H1 (cell line): ENCODE data around the gene RIN2. TPM values are rescaled to one million over a fixed set of nuclear protein-coding genes. Genes with fewer than 3 reads are reported as not detected.

ENCODE experiments used
- GTF2F1 ChIP-seq: IDR thresholded peaks from 2 replicates; pipeline ENCODE4 v1.6.1; 2012; ENCODE audit warnings: low read depth, low read length, improper control_type of control experiment, borderline replicate concordance
- KDM4A ChIP-seq: IDR thresholded peaks from one replicate; pipeline ENCODE4 v1.7.1; 2012; ENCODE audit warnings: low read depth, mild to moderate bottlenecking, moderate library complexity, low read length, inconsistent platforms; ENCODE audit not compliant: severe bottlenecking
- polyA plus RNA-seq, 7 experiments: library from polyadenylated mRNA; depleted of rRNA in 3 of 7; stranded (reverse) in 5 of 7; unstranded in 2 of 7; fragments of >200 nt in 5 of 7; fragments of 200-250 nt in 2 of 7; gene quantifications; 1 replicate in 5 of 7; 2 replicates in 1 of 7; 4 replicates in 1 of 7; pipeline versions ENCODE4 v1.2.1 to v1.2.3, GENCODE V29; 2011 to 2013; ENCODE audit warnings: missing spikeins in 2 of 7, mixed read lengths in 2 of 7
- total RNA-seq: library from RNA; stranded (reverse); fragmentation: NEBNext Ultra II Directional; extraction: Animal tissue kit (Norgen Biotek cat#: 25700); gene quantifications from 2 replicates; pipeline ENCODE4 v1.2.1, GENCODE V29; 2021

Gene RIN2
- total and polyA plus RNA-seq, 2 of the 8 experiments (the other 6 are each of a cell fraction or from before 2014, with no cell fraction given) = 0.20 to 1.3 TPM

- TF ChIP-seq GTF2F1 (no peak), KDM4A (no peak)
Observed at GRCh38 chr20:19799325-19799724, 41.3 kb downstream of the RIN2 start (continued).
